HAP-1 (cell line): ENCODE results near the gene PARP16.
"Not testable (repeated sequence)": the region's sequence is repeated elsewhere in the genome, so short reads cannot be mapped to it uniquely, and the experiment has no call there.

Experiments
- DNase-seq, 2 experiments: peaks; one replicate each; pipeline ENCODE4 v3.0.0-alpha.2; 2016 to 2020; ENCODE audit warnings: low spot score in 2 of 2
- H3K27me3 ChIP-seq: fragments of 250-450 bp; sonication (Bioruptor Pico); 2 replicates; pipeline ENCODE4 v1.5.1; 2020; ENCODE audit warnings: low read depth, mild to moderate bottlenecking, moderate library complexity
- H3K36me3 ChIP-seq: fragments of 250-450 bp; sonication (Bioruptor Pico); replicated peaks from 2 replicates; pipeline ENCODE4 v1.5.1; 2020; ENCODE audit warnings: mild to moderate bottlenecking
- H3K4me1 ChIP-seq: fragments of 250-450 bp; sonication (Bioruptor Pico); 2 replicates; pipeline ENCODE4 v1.5.1; 2020; ENCODE audit warnings: mild to moderate bottlenecking
- H3K4me3 ChIP-seq: fragments of 250-450 bp; sonication (Bioruptor Pico); 2 replicates; pipeline ENCODE4 v1.5.1; 2020; ENCODE audit warnings: mild to moderate bottlenecking, moderate library complexity
- H3K9me3 ChIP-seq: fragments of 250-450 bp; sonication (Bioruptor Pico); 2 replicates; pipeline ENCODE4 v1.5.1; 2020; ENCODE audit warnings: mild to moderate bottlenecking, moderate library complexity
- in situ Hi-C: fragments of 300-500 bp; cut with MboI; formaldehyde crosslinking; loops from 3 replicates; pipeline ENCODE4 v1.14.3; 2020; ENCODE audit warnings: low sequenced_read_pairs, inconsistent platforms, mixed read lengths

The PARP16 gene

GRCh38 chr15:65277015-65277414 is 9.7 kb downstream of the PARP16 start:
- no peaks in the 10 kb centered on the region for H3K4me1 ChIP-seq
- H3K36me3 ChIP-seq, result peaks cover 11% of the 10 kb centered on the region; the same call in 1 of the 2 replicates
- in situ Hi-C loops, result loop anchor here (5.0 kb wide), 1 partner anchor 80 kb away; no protein-coding TSS in a partner anchor
- no peaks in the 10 kb centered on the region for H3K27me3 ChIP-seq
- H3K9me3 ChIP-seq, result no peaks in the 10 kb centered on the region
- DNase-seq, result no peak
- no peak overlapping the region for H3K4me3 ChIP-seq

GRCh38 chr15:65275728-65276126 is 11.0 kb downstream of the PARP16 start:
- no peaks in the 10 kb centered on the region for H3K9me3 ChIP-seq
- in situ Hi-C loops, result loop anchor here (5.0 kb wide), 1 partner anchor 78 kb away; no protein-coding TSS in a partner anchor

GRCh38 chr15:65275104-65275727 is 11.5 kb downstream of the PARP16 start:
- H3K27me3 ChIP-seq, result no peaks in the 10 kb centered on the region
- no peak for DNase-seq
- H3K4me3 ChIP-seq, result no peak overlapping the region
- peaks cover 6% of the 10 kb centered on the region for H3K4me1 ChIP-seq
- no peaks in the 10 kb centered on the region for H3K9me3 ChIP-seq
- H3K36me3 ChIP-seq, result peaks cover 16% of the 10 kb centered on the region
- in situ Hi-C loops, result loop anchor here (5.0 kb wide), 1 partner anchor 78 kb away; no protein-coding TSS in a partner anchor

More at GRCh38 chr15:65275728-65276126, 11.0 kb downstream of the PARP16 start:
- no peak for DNase-seq
- no peaks in the 10 kb centered on the region for H3K27me3 ChIP-seq
- H3K36me3 ChIP-seq, result peaks cover 12% of the 10 kb centered on the region; the same call in 1 of the 2 replicates
- H3K4me1 ChIP-seq, result peaks cover 2% of the 10 kb centered on the region
- no peak overlapping the region for H3K4me3 ChIP-seq

GRCh38 chr15:65270811-65271545 is 15.7 kb downstream of the PARP16 start:
- H3K9me3 ChIP-seq, H3K4me3 ChIP-seq, H3K27me3 ChIP-seq, in situ Hi-C loops: not testable (repeated sequence)
- Histone ChIP-seq H3K4me1 (peaks cover 12% of the 10 kb centered on the region), H3K36me3 (peaks cover 28% of the 10 kb centered on the region)
- peak; percentile 92 to 99 for DNase-seq

GRCh38 chr15:65268411-65268810 is 18.3 kb downstream of the PARP16 start:
- DNase-seq, result no peak
- Histone ChIP-seq H3K27me3 (no peaks in the 10 kb centered on the region), H3K4me3 (no peak overlapping the region), H3K4me1 (peaks cover 20% of the 10 kb centered on the region), H3K9me3 (no peaks in the 10 kb centered on the region), H3K36me3 (peaks cover 38% of the 10 kb centered on the region)
- in situ Hi-C loops, result no loop called here

- no peaks in the 10 kb centered on the region for H3K9me3 ChIP-seq
- H3K4me1 ChIP-seq, result peaks cover 20% of the 10 kb centered on the region
- no peaks in the 10 kb centered on the region for H3K27me3 ChIP-seq
- in situ Hi-C loops, result no loop called here
- no peak overlapping the region for H3K4me3 ChIP-seq
- DNase-seq, result no peak
- H3K36me3 ChIP-seq, result peaks cover 49% of the 10 kb centered on the region
Measured at GRCh38 chr15:65266469-65266868, 20.2 kb downstream of the PARP16 start.

GRCh38 chr15:65264863-65265430 is 21.7 kb downstream of the PARP16 start:
- in situ Hi-C loops, result no loop called here
- DNase-seq, result no peak
- peaks cover 13% of the 10 kb centered on the region for H3K4me1 ChIP-seq
- no peaks in the 10 kb centered on the region for H3K27me3 ChIP-seq
- no peaks in the 10 kb centered on the region for H3K9me3 ChIP-seq
- peaks cover 53% of the 10 kb centered on the region for H3K36me3 ChIP-seq
- no peak overlapping the region for H3K4me3 ChIP-seq

- Histone ChIP-seq H3K9me3 (no peaks in the 10 kb centered on the region), H3K4me3 (no peak overlapping the region), H3K27me3 (no peaks in the 10 kb centered on the region), H3K36me3 (peaks cover 60% of the 10 kb centered on the region), H3K4me1 (peaks cover 13% of the 10 kb centered on the region)
- in situ Hi-C loops, result no loop called here
- no peak for DNase-seq
Measured at GRCh38 chr15:65263313-65263712, 23.4 kb downstream of the PARP16 start.

- no peaks in the 10 kb centered on the region for H3K27me3 ChIP-seq
- in situ Hi-C loops, result no loop called here
- H3K4me3 ChIP-seq, result no peak overlapping the region
- peaks cover 61% of the 10 kb centered on the region for H3K36me3 ChIP-seq
- DNase-seq, result no peak
- H3K9me3 ChIP-seq, result no peaks in the 10 kb centered on the region
- H3K4me1 ChIP-seq, result peaks cover 8% of the 10 kb centered on the region; the same call in 1 of the 2 replicates
Measured at GRCh38 chr15:65260968-65261367, 25.7 kb downstream of the PARP16 start.

- Histone ChIP-seq H3K4me3 (no peak overlapping the region), H3K9me3 (no peaks in the 10 kb centered on the region), H3K36me3 (peaks cover 51% of the 10 kb centered on the region), H3K4me1 (peaks cover 10% of the 10 kb centered on the region), H3K27me3 (no peaks in the 10 kb centered on the region)
- in situ Hi-C loops, result no loop called here
- DNase-seq, result no peak
Measured at GRCh38 chr15:65259367-65259797, 27.3 kb downstream of the PARP16 start.

GRCh38 chr15:65258375-65259262 is 28.1 kb downstream of the PARP16 start:
- in situ Hi-C loops, result no loop called here
- peaks cover 51% of the 10 kb centered on the region for H3K36me3 ChIP-seq
- no peak for DNase-seq

GRCh38 chr15:65255486-65256140 is 31.1 kb downstream of the PARP16 start:
- no peaks in the 10 kb centered on the region for H3K27me3 ChIP-seq
- H3K4me1 ChIP-seq, result peaks cover 30% of the 10 kb centered on the region
- H3K9me3 ChIP-seq, result no peaks in the 10 kb centered on the region
- in situ Hi-C loops, result no loop called here
- DNase-seq, result no peak
- H3K36me3 ChIP-seq, result peaks cover 36% of the 10 kb centered on the region
- H3K4me3 ChIP-seq, result no peak overlapping the region

More at GRCh38 chr15:65258375-65259262, 28.1 kb downstream of the PARP16 start:
- Histone ChIP-seq H3K9me3 (no peaks in the 10 kb centered on the region), H3K4me3 (no peak overlapping the region), H3K27me3 (no peaks in the 10 kb centered on the region), H3K4me1 (peaks cover 16% of the 10 kb centered on the region)

GRCh38 chr15:65254758-65255157 is 31.9 kb downstream of the PARP16 start:
- no peaks in the 10 kb centered on the region for H3K27me3 ChIP-seq
- H3K4me3 ChIP-seq, result no peak overlapping the region
- no peaks in the 10 kb centered on the region for H3K9me3 ChIP-seq
- DNase-seq, result no peak
- peaks cover 27% of the 10 kb centered on the region for H3K36me3 ChIP-seq
- peaks cover 30% of the 10 kb centered on the region for H3K4me1 ChIP-seq
- in situ Hi-C loops, result no loop called here
